ENCODE measurements around the gene SV2A.
"Not testable (repeated sequence)": the region's sequence is repeated elsewhere in the genome, so short reads cannot be mapped to it uniquely, and the experiment has no call there.

Gene SV2A

GRCh38 chr1:149886121-149886395 is 31.6 kb downstream of the SV2A start:
- not testable (repeated sequence) for DNase-seq

DNA sequence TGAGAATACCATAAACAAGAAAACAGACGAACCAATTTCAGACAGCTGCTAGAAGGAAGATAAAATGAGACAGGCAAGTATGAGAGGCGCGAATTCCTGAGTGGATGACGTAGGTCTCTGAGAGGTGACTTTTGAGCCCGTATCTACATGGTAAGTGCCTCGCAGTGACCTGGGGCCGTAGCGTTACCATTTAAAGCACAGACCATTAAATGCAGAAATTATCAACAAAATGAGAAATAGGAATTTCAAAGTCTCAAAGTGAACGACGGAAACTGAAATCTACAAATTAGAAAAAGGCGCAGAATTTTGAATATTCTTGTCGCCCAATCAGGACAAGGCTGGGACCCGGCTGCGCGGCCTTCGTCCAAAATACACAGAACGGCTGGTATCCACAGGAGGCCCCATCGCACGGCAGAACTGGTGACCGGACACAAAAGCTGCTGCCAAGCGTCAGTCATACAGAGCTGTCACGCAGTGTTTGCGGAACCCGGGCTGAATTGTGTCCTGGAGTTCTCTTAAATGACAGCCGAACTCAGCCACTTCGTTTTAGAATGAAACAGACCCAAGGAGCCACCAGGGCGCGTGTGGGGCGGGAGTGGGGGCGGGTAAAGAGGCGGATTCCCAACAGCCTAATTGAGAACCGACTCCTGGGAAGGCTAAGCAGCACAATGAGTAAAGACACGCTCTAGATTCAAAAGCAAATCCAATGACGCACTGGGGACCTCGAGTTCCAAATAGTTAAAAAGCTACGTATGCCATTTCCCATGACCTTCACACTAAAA is 32.1 kb downstream of the SV2A start:
- DNase-seq, result peak; percentile 91

GRCh38 chr1:149884433-149885338 is 33.0 kb downstream of the SV2A start:
- no peak for DNase-seq

DNA sequence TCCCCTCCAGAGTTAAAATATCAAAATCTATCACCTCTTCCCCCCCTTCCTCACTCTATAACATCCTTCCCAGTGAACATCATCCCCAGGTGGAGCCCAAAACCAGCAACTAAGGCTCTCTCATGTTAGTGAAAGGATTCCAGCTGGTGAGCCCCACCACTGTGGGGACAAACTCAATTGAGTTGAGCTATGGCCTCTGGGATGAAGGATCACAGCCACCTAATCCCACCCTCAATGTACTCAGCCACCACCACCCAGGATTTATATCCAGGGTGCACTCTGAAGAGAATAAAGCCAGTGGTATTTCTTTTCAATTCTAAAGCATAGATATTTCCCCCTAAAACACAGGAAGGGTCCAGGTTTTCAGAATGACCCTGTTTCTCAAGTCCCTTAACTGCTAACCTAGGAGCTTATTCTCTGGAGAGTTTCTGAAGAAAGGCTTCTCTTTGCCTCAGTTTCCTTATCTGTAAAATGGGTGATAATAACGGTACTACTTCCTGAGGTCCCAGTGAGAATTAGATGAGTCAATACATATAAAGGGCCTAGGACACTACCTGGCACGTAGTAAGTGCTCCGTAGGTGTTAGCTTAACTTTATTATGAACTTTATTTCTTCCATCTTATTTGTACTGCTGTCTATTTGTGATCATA is 33.9 kb downstream of the SV2A start:
- DNase-seq, result no peak

GRCh38 chr1:149881876-149882275 is 35.8 kb downstream of the SV2A start:
- DNase-seq, result no peak

DNA sequence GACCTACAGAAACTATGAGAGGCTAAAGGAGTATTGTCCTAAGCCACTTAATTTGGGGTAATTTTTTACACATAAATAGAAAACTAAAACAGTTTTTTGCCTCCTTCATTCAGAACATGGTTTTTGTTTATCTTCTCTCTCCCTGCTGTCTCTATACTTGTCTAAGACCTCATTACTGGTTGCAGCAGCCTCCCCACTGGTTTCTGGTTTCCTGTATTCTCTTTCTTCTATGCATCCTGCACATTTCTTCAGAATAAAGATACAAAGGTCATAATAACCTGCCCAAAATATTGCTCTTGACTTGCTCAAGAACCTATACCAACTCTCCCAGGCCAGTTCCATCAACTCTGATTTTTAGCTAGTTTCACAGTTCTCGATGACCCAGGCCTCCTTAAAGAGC is 38.1 kb downstream of the SV2A start:
- no peak for DNase-seq

DNA sequence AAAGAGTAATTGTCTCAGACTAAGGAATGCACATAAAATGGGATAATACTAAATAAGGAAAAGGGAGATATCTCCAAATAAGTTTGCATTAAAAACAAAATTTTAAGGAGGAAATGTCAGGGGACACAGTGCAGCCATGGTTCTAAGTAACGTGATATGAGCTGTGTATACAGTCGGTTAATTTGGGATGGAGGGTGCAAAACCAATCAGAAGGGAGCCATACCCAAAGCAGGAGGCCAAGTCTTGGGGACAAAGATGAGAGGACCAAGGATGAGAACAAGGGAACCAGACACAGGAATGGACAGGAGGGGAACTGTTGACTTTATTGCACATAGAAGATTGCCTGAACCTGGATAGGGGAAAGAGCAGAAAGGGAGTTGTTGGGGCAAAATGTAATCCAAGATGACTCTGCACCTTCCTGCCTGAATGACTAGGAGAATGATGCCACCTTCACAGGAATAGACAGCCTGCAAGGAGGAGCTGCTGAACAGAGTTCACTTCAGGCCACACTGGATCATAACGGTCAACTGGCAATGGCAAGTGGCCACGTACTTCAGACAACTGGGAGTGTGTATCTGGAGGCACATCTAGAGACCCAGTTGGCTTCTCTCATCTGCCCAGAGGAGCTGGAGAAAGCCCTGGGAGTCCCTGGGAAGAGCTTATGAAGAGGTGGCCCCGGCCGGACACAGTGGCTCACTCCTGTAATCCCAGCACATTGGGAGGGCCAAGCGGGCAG is 40.3 kb downstream of the SV2A start:
- no peak for DNase-seq

DNA sequence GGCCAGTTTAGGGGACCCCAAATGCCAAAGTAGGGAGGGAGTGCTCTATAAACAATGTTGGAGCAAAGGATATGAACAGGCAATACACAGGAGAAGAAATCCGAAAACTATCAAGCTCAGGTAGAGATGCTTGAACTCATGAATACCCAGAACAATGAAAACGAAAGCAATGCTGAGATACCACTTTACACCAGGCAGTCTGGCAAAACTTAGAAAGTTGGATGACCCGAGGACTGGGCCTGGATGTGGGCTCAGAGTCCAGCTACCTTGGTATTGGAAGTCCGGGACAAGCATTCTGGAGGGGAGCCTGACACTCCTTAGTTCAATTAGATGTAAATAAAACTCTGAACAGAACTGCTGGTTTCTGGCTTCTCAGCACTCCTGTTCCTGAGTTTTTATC is 44.6 kb downstream of the SV2A start:
- DNase-seq, result not testable (repeated sequence)

- DNase-seq, result not testable (repeated sequence)
Measured at GRCh38 chr1:149866887-149867286, 50.8 kb downstream of the SV2A start.

DNA sequence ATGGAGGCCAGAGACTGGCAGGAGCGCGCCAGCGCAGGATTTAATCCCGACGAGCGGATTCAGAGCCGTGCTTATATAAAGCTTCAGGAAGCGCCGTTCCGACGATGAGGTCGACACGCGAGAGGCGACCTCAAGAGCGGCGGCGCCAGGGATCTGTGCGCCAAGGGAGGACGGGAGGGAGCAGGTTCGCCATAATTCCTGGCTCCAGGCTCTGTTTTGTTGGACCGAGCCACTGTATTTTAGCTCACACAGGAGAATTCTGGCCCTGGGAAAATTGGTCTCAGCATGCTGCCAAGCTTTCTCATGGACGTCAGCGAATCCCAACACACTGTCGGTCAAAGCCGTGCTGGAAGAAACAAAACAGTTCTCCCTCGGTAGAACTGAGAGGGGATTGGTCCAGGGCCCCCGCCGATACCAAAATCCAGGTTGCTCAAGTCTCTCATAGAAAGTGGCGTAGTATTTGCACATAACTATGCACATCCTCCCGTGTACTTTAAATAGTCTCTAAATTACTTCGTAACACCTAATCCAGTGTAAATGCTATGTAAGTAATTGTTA is 56.1 kb downstream of the SV2A start:
- not testable (repeated sequence) for DNase-seq

DNA sequence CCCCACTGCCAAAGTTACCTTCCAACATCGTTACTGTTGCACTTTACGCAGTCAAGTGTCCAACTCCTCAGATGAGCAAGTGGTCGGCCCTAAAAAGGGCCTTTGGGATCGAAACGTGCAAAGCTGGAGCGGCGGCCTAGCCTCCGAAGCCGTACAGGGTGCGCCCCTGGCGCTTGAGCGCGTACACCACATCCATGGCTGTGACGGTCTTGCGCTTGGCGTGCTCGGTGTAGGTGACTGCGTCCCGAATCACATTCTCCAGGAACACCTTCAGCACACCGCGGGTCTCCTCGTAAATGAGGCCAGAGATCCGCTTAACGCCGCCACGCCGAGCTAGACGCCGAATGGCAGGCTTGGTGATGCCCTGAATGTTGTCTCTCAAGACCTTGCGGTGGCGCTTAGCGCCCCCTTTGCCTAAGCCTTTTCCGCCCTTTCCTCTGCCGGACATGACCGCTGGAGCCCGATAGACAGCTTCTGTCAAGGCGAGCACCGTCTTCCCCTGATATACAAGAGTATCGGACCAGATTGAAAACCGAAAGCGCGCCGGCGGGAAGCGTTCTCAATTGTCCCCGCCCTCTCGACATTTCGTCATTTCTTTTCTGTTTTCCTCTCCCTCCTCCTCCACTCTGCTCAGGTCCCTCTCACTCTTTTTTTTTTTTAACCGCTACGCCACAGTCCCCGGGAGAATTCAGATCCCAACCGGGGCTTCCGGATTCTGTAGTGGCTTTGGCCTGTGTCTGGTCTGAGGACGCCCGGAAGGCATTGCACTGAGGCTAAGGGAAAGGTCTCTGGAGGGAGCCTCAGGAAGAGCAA is 56.8 kb downstream of the SV2A start:
- DNase-seq, result not testable (repeated sequence)

GRCh38 chr1:149860271-149860670 is 57.4 kb downstream of the SV2A start:
- not testable (repeated sequence) for DNase-seq
